H1 (cell line): ENCODE measurements around the gene SIRT5.
A peak's percentile ranks its signal among the peaks of the same experiment; 100 is the strongest.

Experiments
- ATF2 ChIP-seq: IDR thresholded peaks from 2 replicates; pipeline ENCODE4 v1.6.1; 2012; ENCODE audit warnings: low read length, inconsistent platforms
- BACH1 ChIP-seq: IDR thresholded peaks from 2 replicates; pipeline ENCODE4 v1.6.1; 2012; ENCODE audit warnings: low read length, improper control_type of control experiment
- CTCF ChIP-seq, 3 experiments: IDR thresholded peaks; 1 replicate in 2 of 3; 2 replicates in 1 of 3; pipeline versions ENCODE4 v1.5.1 to v1.6.1; 2011; ENCODE audit warnings: low read length in 3 of 3, mild to moderate bottlenecking in 3 of 3, inconsistent platforms in 2 of 3, low read depth in 1 of 3, moderate library complexity in 1 of 3; ENCODE audit not compliant: insufficient read depth in 1 of 3; ENCODE audit errors: control extremely low read depth in 1 of 3
- EZH2 ChIP-seq: fragments of 200-600 bp; sonication (generic); IDR thresholded peaks from 2 replicates; pipeline ENCODE4 v1.7.1; 2012; ENCODE audit warnings: low read depth, mild to moderate bottlenecking, moderate library complexity, low read length, inconsistent platforms; ENCODE audit not compliant: severe bottlenecking
- GABPA ChIP-seq: IDR thresholded peaks from 2 replicates; pipeline ENCODE4 v1.6.1; 2011; ENCODE audit warnings: mild to moderate bottlenecking, low read length, moderate library complexity, borderline replicate concordance; ENCODE audit not compliant: insufficient read depth
- JUN ChIP-seq: IDR thresholded peaks from 2 replicates; pipeline ENCODE4 v1.6.1; 2011; ENCODE audit warnings: low read depth, mild to moderate bottlenecking, improper control_type of control experiment, low read length
- JUND ChIP-seq: IDR thresholded peaks from 2 replicates; pipeline ENCODE4 v1.6.1; 2011; ENCODE audit warnings: mild to moderate bottlenecking, improper control_type of control experiment, low read length
- MAX ChIP-seq: IDR thresholded peaks from 2 replicates; pipeline ENCODE4 v1.6.1; 2012; ENCODE audit warnings: inconsistent platforms
- POLR2A ChIP-seq, 2 experiments: IDR thresholded peaks; 1 replicate in 1 of 2; 2 replicates in 1 of 2; pipeline ENCODE4 v1.6.1; 2011; ENCODE audit warnings: low read depth in 2 of 2, low read length in 2 of 2, mild to moderate bottlenecking in 2 of 2; ENCODE audit errors: control extremely low read depth in 1 of 2
- POLR2AphosphoS5 ChIP-seq: IDR thresholded peaks from 2 replicates; pipeline ENCODE4 v1.6.1; 2011; ENCODE audit warnings: low read depth, low read length
- RFX5 ChIP-seq: IDR thresholded peaks from 2 replicates; pipeline ENCODE4 v1.6.1; 2011; ENCODE audit warnings: low read depth, low read length, improper control_type of control experiment, borderline replicate concordance
- TAF1 ChIP-seq: IDR thresholded peaks from 2 replicates; pipeline ENCODE4 v1.6.1; 2011; ENCODE audit warnings: mild to moderate bottlenecking, low read depth, low read length

GRCh38 chr6:13575377-13575775 lies 975 bp downstream of the SIRT5 start:
- TF ChIP-seq MAX (no peak), CTCF (IDR thresholded peaks at IDR 0.05; ENCODE audit: control extremely low read depth in 1 of 3, insufficient read depth in 1 of 3, low read depth in 1 of 3, low read length in 3 of 3) (peak; percentile 69 to 79 (median 69)), RFX5 (no peak), GABPA (no peak), POLR2AphosphoS5 (no peak), JUN (no peak), ATF2 (no peak), POLR2A (IDR thresholded peaks at IDR 0.05; ENCODE audit: control extremely low read depth in 1 of 2, low read depth in 2 of 2, low read length in 2 of 2) (no peak), BACH1 (no peak), EZH2 (no peak), TAF1 (no peak), JUND (no peak)
